Tibial artery (tissue), 4 donors: ENCODE measurements around the gene KDM2A.
"Not testable (repeated sequence)": the region's sequence is repeated elsewhere in the genome, so short reads cannot be mapped to it uniquely, and the experiment has no call there.

Experiments
- DNase-seq, 2 donors: peaks; one replicate each; pipeline ENCODE4 v3.0.0-alpha.2; 2019
- H3K27ac ChIP-seq, 2 donors: fragments of 200-600 bp; sonication (generic) in 1 of 2; 1 replicate in 1 of 2; 2 replicates in 1 of 2; pipeline ENCODE4 v1.5.1; 2018 to 2019; ENCODE audit warnings: mild to moderate bottlenecking in 1 of 2
- H3K27me3 ChIP-seq, 2 donors: fragments of 200-600 bp; sonication (generic) in 1 of 2; one replicate each; pipeline versions ENCODE4 v1.5.1 to v1.6.0; 2016 to 2019
- H3K36me3 ChIP-seq, 3 donors: fragments of 200-600 bp; sonication (generic) in 2 of 3; one replicate each; pipeline ENCODE4 v1.5.1; 2016 to 2019; ENCODE audit warnings: mild to moderate bottlenecking in 2 of 3
- H3K4me1 ChIP-seq, 4 donors: fragments of 200-600 bp; sonication (generic) in 2 of 4; 1 replicate in 3 of 4; 2 replicates in 1 of 4; pipeline ENCODE4 v1.5.1; 2016 to 2019
- H3K4me3 ChIP-seq, 2 donors: fragments of 200-600 bp; sonication (generic) in 1 of 2; 1 replicate in 1 of 2; 2 replicates in 1 of 2; pipeline ENCODE4 v1.5.1; 2018 to 2019; ENCODE audit warnings: mild to moderate bottlenecking in 2 of 2
- H3K9me3 ChIP-seq, 3 donors: fragments of 200-600 bp; sonication (generic) in 1 of 3; one replicate each; pipeline ENCODE4 v1.5.1; 2016 to 2019
- intact Hi-C: fragments of 100-400 bp; cut with DNase I; formaldehyde crosslinking; loops from one replicate; pipeline ENCODE4 v1.15.0; 2023; ENCODE audit warnings: low total_unique reads
- TF ChIP-seq, protein P1 (sequence below), 2 experiments: fragments of 200-600 bp in 1 of 2; fragments of 450-650 bp in 1 of 2; IDR thresholded peaks; one replicate each; pipeline ENCODE4 v1.5.1; 2017 to 2019; ENCODE audit warnings: antibody characterized with exemption in 2 of 2, mild to moderate bottlenecking in 1 of 2, moderate library complexity in 1 of 2

Gene KDM2A

DNA sequence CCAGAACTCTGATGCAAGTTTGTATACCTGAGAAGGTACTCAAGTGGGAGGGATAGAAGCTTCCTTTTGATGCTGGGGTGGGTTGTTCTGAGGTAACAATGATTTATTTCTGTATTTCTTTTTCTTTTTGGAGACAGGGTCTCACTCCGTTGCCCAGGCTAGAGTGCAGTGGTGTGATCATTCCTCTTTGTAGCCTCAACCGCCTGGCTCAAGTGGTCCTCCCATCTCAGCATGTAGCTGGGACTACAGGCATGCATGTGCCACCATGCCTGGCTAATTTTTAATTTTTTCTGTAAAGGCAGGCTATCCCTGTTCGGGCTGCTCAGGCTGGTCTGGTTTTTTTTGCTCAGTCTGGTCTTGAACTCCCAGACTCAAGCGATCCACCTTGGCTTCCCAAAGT lies 7.9 kb downstream of the KDM2A start:
- Histone ChIP-seq H3K4me1 (peaks cover 0 to 51% (median 13%) of the 10 kb centered on the region in 4 donors), H3K4me3 (no peak overlapping the region), H3K27me3 (no peaks in the 10 kb centered on the region), H3K27ac (no peak overlapping the region), H3K9me3 (no peaks in the 10 kb centered on the region), H3K36me3 (peaks cover 8 to 29% (median 17%) of the 10 kb centered on the region in 3 donors)
- no peak for DNase-seq
- intact Hi-C loops = no loop called here
- TF ChIP-seq, protein P1, sequence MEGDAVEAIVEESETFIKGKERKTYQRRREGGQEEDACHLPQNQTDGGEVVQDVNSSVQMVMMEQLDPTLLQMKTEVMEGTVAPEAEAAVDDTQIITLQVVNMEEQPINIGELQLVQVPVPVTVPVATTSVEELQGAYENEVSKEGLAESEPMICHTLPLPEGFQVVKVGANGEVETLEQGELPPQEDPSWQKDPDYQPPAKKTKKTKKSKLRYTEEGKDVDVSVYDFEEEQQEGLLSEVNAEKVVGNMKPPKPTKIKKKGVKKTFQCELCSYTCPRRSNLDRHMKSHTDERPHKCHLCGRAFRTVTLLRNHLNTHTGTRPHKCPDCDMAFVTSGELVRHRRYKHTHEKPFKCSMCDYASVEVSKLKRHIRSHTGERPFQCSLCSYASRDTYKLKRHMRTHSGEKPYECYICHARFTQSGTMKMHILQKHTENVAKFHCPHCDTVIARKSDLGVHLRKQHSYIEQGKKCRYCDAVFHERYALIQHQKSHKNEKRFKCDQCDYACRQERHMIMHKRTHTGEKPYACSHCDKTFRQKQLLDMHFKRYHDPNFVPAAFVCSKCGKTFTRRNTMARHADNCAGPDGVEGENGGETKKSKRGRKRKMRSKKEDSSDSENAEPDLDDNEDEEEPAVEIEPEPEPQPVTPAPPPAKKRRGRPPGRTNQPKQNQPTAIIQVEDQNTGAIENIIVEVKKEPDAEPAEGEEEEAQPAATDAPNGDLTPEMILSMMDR (IDR thresholded peaks at IDR 0.05) = no peak

DNA sequence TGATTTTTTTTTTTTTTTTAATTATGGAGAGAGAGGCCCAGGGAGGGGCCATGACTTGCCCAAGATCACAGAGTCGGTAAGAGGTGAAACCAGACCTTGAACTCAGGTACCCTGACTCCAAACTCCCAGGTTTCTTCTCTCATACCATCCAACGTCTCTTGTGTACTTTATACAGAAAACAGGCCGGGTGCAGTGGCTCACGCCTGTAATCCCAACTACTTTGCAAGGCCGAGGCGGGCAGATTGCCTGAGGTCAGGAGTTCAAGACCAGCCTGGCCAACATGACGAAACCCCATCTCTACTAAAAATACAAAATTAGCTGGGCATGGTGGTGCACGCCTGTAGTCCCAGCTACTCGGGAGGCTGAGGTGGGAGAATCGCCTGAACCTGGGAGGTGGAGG lies 11.8 kb downstream of the KDM2A start:
- H3K4me3 ChIP-seq, DNase-seq, H3K27ac ChIP-seq, H3K9me3 ChIP-seq, H3K27me3 ChIP-seq, intact Hi-C loops: not testable (repeated sequence)
- peaks cover 0 to 24% (median 2%) of the 10 kb centered on the region in 4 donors for H3K4me1 ChIP-seq
- H3K36me3 ChIP-seq = peaks cover 45 to 62% (median 48%) of the 10 kb centered on the region in 3 donors

DNA sequence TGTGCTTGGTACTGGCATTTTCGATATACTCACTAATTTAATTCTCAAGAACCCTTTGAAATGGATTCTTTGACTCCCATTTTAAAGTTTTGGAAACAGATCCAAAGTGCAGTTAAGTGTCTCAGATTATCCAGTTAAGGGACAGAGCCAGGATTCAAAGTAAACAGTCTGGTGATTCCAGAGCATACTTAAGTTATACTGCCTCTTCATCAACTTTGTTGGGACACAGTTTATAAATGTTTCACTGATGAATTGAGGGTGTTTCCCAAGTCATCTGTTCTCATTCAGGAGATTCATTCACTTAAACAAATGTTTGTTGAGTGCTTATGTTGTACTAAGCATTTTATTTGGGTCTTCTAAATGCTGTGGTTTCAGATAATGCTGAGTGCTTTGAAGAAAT lies 17.1 kb downstream of the KDM2A start:
- TF ChIP-seq, protein P1 (IDR thresholded peaks at IDR 0.05) = no peak
- H3K4me3 ChIP-seq = no peak overlapping the region
- no peak for DNase-seq
- H3K4me1 ChIP-seq = no peaks in the 10 kb centered on the region
- intact Hi-C loops = no loop called here
- no peaks in the 10 kb centered on the region for H3K27me3 ChIP-seq
- no peaks in the 10 kb centered on the region for H3K9me3 ChIP-seq
- peaks cover 44 to 77% (median 74%) of the 10 kb centered on the region in 3 donors for H3K36me3 ChIP-seq
- no peak overlapping the region for H3K27ac ChIP-seq

DNA sequence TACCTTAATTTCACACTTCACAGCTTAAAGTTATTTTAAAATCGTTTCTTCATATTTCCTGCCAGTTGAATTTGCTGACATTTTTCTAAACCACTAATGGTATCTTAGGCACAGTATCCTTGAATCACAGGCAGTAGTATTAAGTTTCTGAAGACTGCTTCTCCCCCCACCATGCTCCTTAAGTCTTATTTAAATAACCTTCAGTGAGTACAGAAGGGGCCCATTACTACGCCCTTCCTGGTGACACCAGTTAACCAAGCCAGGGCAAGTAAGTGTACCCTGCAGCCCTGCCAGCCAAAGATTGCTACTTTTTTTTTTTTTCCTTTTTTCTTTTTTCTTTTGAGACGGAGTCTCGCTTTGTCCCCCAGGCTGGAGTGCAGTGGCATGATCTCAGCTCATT lies 19.9 kb downstream of the KDM2A start:
- peaks cover 21 to 58% (median 50%) of the 10 kb centered on the region in 3 donors for H3K36me3 ChIP-seq

DNA sequence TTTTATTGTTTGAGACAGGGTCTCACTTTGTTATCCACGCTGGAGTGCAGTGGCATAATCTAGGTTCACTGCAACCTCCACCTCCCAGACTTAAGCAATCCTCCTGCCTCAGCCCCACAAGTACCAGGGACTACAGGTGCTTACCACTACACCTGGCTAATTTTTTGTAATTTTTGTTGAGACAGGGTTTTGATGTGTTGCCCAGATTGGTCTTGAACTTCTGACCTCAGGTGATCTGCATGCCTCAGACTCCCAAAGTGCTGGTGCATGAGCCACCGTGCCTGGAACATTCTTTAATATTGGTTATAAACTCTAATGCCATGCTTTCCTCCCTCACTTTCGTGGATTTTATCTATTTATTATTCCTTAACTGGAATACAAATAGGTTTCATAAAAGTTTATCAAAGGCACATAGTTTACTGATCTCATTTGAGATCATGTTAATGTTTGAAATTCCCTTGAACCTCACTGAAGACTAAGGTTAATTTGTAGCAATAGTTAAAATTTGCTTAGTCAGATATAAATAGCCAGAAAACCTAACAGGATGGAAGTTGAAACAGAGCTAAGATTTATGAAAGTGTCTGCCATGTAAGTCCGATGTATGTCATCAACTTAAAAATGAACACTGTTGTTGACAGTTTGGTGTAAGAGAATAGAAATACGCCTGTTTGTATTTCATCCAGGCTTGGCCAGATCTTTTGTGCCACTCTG lies 27.6 kb downstream of the KDM2A start:
- Histone ChIP-seq H3K4me3 (no peak overlapping the region), H3K4me1 (no peaks in the 10 kb centered on the region), H3K27ac (no peak overlapping the region), H3K9me3 (no peaks in the 10 kb centered on the region), H3K27me3 (no peaks in the 10 kb centered on the region), H3K36me3 (peaks cover 14 to 50% (median 17%) of the 10 kb centered on the region in 3 donors)
- intact Hi-C loops = no loop called here
- TF ChIP-seq, protein P1 (IDR thresholded peaks at IDR 0.05) = no peak
- DNase-seq = no peak

More for the DNA sequence above, 19.9 kb downstream of the KDM2A start:
- H3K4me1 ChIP-seq = no peaks in the 10 kb centered on the region
- DNase-seq = no peak
- H3K27ac ChIP-seq = no peak overlapping the region
- TF ChIP-seq, protein P1 (IDR thresholded peaks at IDR 0.05) = no peak
- no peaks in the 10 kb centered on the region for H3K27me3 ChIP-seq
- H3K9me3 ChIP-seq = no peaks in the 10 kb centered on the region
- no peak overlapping the region for H3K4me3 ChIP-seq
- intact Hi-C loops = no loop called here

DNA sequence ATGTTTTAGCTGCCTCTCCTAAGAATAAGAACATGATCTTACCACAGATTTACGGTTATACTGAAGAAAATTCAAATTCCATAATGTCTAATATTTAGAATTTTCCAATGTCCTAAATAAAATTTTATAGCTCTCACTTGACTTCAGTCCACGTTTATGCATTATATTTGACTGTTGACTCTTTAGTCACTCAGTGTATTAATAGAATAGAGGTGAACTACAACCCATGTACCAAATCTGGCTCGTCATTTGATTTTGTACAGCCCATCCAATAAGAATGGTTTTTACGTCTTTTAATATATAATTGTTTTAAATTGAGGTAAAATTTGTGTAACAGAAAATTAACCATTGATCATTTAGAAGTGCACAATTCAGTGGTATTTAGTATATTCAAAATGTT lies 34.9 kb downstream of the KDM2A start:
- no peak overlapping the region for H3K27ac ChIP-seq
- H3K36me3 ChIP-seq = peaks cover 14 to 20% (median 17%) of the 10 kb centered on the region in 3 donors
- no peaks in the 10 kb centered on the region for H3K27me3 ChIP-seq
- no peak for DNase-seq
- intact Hi-C loops = no loop called here
- no peaks in the 10 kb centered on the region for H3K4me1 ChIP-seq
- no peaks in the 10 kb centered on the region for H3K9me3 ChIP-seq
- TF ChIP-seq, protein P1 (IDR thresholded peaks at IDR 0.05) = no peak
- H3K4me3 ChIP-seq = no peak overlapping the region
